Endometrial microvascular endothelial cells (primary cell): ENCODE measurements around the gene PROM1. TPM values are rescaled to one million over a fixed set of nuclear protein-coding genes. Genes with fewer than 3 reads are reported as not detected.

Experiments
- in situ Hi-C: cut with HindIII; loops from 2 replicates; pipeline ENCODE4 v1.10.0; 2017; ENCODE audit warnings: low sequenced_read_pairs, low pct_unique_long_range_greater_than_20kb; ENCODE audit errors: inconsistent ontology term
- total RNA-seq: library from RNA; depleted of rRNA; stranded (reverse); fragments of >200 nt; gene quantifications from one replicate; pipeline ENCODE4 v1.2.3, GENCODE V29; 2015; ENCODE audit errors: inconsistent ontology term

Gene PROM1, protein sequence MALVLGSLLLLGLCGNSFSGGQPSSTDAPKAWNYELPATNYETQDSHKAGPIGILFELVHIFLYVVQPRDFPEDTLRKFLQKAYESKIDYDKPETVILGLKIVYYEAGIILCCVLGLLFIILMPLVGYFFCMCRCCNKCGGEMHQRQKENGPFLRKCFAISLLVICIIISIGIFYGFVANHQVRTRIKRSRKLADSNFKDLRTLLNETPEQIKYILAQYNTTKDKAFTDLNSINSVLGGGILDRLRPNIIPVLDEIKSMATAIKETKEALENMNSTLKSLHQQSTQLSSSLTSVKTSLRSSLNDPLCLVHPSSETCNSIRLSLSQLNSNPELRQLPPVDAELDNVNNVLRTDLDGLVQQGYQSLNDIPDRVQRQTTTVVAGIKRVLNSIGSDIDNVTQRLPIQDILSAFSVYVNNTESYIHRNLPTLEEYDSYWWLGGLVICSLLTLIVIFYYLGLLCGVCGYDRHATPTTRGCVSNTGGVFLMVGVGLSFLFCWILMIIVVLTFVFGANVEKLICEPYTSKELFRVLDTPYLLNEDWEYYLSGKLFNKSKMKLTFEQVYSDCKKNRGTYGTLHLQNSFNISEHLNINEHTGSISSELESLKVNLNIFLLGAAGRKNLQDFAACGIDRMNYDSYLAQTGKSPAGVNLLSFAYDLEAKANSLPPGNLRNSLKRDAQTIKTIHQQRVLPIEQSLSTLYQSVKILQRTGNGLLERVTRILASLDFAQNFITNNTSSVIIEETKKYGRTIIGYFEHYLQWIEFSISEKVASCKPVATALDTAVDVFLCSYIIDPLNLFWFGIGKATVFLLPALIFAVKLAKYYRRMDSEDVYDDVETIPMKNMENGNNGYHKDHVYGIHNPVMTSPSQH
- 0.74 TPM for total RNA-seq

DNA sequence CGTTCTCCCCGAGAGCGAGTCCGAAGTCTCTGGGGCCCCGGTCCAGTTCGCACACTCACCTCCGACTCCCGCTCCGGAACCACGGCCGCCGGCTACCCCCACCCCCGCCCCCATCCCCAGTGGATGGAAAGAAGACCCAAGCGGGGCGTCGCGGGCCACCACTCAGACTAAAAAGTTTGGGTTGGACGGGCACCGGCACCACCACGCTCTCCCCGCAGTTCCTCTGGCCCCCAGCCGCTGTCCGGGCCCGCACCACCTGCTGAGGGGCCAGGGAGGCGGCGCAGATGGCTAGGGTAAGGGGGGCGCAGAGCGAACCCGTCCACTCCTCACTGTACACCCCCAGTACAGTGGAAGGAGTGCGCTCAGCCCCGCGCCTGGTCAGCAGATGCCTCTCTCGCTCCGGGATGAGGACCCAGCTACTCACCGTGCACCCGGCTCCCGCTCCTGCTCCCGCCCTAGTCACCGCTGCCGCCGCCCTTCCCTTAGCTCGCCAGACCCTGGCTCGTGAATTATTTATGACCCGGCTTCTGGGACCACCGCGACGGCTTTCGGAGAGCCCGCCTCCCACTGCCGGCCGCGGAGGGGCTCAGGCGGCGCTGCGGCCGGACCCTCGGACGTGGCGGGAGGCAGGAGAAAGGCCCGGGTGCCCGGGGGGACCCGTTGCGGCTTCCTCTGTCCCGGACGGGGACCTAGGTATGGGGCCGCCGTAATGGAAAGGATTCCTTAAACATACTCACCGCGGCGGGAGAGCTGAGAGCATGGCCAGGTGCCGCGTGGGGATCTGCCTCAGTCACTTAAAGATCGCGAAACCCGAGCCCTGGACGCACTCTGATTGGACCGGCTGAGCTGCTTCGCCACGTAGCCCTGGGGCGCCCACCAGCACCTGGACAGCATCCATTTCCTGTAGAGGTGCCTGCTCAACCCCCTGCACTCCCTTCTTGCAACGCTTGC is at the start of gene PROM1:
PROM1 (minus strand) TSS at position 783 of the 951 bp plus-strand sequence. CDS start 8,117 bp downstream, outside the sequence.
- in situ Hi-C loops, result no loop called here

DNA sequence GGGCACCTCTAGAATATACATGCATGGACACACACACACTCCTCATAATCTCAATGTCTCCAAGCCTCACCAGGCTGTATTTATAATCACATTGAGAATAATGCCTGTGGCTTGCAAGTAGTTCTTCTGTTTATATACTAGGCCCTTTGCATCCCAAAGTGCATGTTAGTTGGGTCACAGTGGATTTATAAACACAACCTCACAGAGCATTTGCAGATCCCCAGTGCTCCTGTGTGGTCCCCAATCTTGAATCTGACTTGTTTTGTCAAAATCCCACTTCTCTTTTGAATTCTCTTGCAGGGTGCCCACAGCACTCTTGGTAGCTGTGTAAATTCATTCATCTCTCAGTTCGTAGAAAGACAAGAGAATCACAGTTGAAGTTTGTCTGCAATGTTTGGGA is 49.6 kb upstream of the PROM1 start:
- in situ Hi-C loops, result no loop called here

GRCh38 chr4:16131293-16131692 is 47.5 kb upstream of the PROM1 start:
- in situ Hi-C loops, result no loop called here

- in situ Hi-C loops, result no loop called here
Observed at GRCh38 chr4:16129336-16129735, 45.5 kb upstream of the PROM1 start.

- in situ Hi-C loops, result no loop called here
Observed at GRCh38 chr4:16126714-16127113, 42.9 kb upstream of the PROM1 start.

DNA sequence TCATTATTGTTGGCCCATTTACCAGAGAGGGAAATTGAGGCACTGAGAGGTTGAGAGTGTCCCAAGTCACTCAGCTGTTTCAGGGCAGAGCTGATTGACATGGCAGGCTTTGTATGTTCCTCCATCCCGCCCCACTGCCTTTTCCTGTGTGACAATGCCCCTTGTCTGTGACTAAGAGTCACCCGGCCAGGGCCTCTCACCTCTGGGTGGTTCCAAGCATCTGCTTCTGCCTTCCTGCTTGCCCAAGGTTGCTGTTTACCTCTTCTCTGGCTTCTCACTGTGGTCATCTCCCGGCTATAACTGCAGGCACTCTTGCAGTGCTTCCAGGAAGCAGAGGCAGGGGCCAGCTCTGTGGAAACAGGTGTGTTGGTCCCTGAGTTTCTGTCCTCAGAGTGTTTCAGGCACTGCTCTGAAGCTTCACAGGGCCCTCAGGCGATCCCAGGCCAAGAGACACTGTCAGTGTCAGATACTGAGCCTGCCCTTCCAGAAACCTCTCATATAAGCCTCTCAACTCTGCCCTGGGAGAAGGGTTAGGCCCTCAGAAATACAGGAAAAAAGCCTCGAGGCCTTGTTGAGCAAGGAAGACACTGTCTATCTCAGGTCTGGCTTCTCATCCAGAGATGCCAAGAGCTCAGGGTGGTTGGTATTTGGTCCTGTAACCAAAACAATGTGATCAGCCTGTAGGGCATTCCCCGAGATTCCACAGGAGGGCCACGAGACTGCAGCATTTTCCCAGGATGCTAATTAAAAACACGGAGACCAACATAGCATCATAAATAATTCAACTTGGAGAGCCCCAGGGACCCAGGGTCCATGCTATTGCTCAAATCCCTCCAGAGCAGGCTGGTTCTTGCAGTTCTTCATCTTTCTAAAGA is 42.0 kb upstream of the PROM1 start:
- in situ Hi-C loops, result no loop called here

GRCh38 chr4:16124232-16124631 is 40.4 kb upstream of the PROM1 start:
- in situ Hi-C loops, result no loop called here

DNA sequence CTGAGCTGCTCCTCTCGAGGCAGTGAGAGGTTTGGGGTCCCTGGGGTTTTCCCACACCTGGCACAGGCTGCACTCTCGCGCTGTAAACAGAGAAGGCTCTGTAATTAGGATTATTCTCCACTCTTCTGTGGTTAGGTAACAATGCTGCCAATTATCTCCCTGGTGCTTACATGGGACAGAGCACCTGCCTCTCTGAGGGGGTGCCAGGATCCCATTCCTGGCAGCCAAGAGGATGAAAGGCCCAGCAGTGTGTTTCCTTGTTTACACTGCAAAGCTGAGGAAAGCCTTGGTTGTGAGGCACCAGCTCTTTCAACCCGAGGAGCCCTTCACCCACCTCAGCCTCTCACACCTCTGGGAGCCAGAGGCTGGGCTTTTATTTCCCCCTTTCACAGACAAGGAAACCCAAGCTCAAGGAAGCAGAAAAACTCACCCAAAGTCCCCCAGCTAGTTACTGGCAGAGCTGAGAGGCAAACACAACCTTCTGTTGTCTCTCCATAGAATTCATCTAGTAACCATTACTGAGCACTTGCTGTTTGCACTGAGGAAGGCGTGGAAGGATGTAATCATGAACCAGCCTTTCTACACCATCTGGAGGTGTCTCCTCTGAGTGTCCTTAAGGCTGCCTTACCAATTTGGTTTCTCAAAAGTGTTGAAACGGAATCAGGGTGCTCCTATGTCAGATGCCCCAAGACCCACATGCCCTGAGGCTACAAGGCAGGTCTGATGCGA is 39.7 kb upstream of the PROM1 start:
- in situ Hi-C loops, result no loop called here

DNA sequence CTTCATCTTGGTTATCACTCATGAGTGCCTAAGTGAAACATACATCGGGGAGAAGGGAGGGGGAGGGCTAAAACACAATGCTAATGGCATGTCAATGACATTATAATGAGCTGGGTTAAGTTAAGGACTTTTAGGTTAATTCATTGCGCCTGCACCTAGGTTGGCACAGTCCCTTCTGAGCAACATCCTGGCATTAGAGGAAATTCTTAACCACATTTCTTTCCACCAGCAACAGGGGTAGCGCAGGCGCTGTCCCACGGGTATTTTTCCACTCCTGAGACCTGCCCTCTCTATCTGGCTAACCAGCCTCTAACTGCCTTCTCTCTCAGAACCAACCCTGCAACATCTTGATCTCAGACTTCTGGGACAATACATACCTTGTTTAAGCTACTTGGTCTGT is 39.0 kb upstream of the PROM1 start:
- in situ Hi-C loops, result no loop called here

GRCh38 chr4:16122308-16122711 is 38.5 kb upstream of the PROM1 start:
- in situ Hi-C loops, result no loop called here

DNA sequence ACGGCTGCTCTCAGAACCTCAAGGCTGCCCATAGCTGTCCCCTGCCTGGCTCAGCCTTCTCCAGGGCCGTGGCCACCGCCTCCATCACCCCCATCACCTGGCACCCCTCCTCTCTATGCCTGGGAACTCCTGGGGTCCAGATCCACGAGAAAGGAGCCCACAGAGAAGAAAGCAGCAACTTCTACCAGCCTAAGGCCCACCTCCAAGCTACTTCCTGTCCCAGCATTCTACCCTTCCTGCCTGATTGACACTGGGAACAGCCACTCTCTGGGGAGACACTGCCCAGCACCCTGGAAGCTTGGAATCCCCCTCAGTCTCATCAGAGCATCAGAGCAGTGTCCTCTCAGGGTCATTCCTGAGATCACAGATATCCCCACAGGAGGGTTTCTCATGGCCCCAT is 36.9 kb upstream of the PROM1 start:
- in situ Hi-C loops, result no loop called here

GRCh38 chr4:16119981-16120380 is 36.2 kb upstream of the PROM1 start:
- in situ Hi-C loops, result no loop called here

- in situ Hi-C loops, result no loop called here
Observed at GRCh38 chr4:16118090-16118489, 34.3 kb upstream of the PROM1 start.

DNA sequence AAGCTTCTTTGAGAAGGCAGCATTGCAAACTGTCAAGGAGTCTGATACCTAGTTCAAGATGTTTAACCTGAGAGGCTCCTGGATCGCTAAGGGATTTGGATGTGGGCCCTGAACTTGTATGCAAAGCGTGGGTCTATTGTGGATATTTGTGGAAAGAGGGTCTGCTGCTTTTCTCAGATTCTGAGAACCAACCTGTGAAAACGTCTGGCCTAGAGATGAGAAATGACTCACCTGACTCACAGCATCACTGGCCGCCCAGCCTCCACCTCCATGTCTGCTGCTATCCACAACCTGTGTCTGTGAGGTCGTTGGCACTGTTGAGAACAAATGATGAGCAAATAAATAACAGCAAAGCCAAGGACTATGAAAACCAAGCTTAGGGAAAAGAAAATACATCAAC is 33.3 kb upstream of the PROM1 start:
- in situ Hi-C loops, result no loop called here

DNA sequence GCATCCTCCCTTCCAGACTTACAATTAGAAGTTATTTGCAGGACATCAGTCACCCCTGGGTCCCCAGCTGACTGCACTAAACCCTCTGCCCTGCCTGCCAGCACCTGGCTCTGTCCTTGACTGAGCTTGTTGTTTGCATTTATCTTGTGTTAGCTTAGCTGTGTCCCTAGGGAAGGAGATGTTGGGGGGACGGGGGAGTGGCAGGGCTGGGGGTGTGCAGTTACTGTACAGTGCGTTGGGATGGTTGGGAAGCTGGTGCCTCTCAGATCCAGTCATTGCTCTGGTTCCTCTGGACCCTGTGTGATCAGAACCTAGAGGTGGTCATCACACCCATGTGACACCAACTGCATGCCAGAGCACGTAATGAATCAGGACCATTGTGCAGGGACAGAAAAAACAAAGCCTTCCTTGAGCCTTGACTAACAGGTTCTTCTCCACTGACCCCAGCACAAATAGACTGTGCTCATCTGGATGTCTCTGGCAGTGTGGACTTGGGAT is 32.7 kb upstream of the PROM1 start:
- in situ Hi-C loops, result no loop called here

DNA sequence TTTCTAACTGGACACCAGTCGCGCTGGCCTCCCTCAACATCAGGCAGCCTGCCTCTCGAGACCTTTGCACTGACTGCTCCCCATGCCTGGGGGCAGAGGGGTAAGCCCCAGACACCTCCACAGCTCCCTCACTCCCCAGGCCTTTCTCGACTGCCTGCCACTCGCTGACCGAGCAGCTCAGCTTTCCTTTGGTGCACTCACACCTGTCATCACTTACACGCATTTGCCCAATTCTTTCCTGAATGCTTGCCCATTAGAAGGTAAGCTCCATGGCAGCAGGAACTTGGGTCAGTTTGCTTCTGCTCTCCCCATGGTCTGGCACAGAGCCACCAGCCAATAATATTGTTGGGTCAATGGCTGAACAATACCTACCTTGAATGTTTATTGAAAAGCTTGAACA is 32.2 kb upstream of the PROM1 start:
- in situ Hi-C loops, result no loop called here

- in situ Hi-C loops, result no loop called here
Observed at GRCh38 chr4:16114546-16114945, 30.7 kb upstream of the PROM1 start.
